C4-2B (cell line): ENCODE results near the gene SOX6.

Source experiments
- H3K27ac ChIP-seq: fragments of 450-650 bp; 2 replicates; pipeline ENCODE4 v1.5.1; 2017
- ZFX ChIP-seq: fragments of 450-650 bp; IDR thresholded peaks from 2 replicates; pipeline ENCODE4 v1.6.1; 2017
- TF ChIP-seq, protein P1 (sequence below): fragments of 450-650 bp; conservative IDR thresholded peaks from 2 replicates; pipeline ENCODE4 v1.5.1; 2017; ENCODE audit warnings: mild to moderate bottlenecking

Gene SOX6

DNA sequence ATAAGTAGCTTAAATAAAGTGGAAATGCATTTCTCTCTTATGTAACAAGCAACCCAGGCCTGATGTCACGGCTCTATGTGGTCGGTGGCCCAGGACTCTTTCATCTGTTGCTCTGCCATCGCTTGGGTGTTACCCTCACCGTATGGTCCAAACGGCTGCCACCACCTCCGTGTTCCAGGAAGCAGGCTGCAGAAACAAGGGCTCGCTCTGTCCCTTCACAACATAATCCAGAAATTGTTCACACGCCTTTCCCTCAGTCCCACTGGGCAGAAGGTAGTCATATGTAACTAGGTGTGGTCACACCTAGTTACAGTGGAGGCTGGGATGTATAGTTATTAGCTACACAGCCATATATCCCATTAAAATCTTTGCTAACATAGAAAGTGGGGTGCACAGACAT is 421.0 kb downstream of the SOX6 start:
- TF ChIP-seq, protein P1, sequence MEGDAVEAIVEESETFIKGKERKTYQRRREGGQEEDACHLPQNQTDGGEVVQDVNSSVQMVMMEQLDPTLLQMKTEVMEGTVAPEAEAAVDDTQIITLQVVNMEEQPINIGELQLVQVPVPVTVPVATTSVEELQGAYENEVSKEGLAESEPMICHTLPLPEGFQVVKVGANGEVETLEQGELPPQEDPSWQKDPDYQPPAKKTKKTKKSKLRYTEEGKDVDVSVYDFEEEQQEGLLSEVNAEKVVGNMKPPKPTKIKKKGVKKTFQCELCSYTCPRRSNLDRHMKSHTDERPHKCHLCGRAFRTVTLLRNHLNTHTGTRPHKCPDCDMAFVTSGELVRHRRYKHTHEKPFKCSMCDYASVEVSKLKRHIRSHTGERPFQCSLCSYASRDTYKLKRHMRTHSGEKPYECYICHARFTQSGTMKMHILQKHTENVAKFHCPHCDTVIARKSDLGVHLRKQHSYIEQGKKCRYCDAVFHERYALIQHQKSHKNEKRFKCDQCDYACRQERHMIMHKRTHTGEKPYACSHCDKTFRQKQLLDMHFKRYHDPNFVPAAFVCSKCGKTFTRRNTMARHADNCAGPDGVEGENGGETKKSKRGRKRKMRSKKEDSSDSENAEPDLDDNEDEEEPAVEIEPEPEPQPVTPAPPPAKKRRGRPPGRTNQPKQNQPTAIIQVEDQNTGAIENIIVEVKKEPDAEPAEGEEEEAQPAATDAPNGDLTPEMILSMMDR: no peak
- TF ChIP-seq ZFX: no peak
- no peak overlapping the region for H3K27ac ChIP-seq

DNA sequence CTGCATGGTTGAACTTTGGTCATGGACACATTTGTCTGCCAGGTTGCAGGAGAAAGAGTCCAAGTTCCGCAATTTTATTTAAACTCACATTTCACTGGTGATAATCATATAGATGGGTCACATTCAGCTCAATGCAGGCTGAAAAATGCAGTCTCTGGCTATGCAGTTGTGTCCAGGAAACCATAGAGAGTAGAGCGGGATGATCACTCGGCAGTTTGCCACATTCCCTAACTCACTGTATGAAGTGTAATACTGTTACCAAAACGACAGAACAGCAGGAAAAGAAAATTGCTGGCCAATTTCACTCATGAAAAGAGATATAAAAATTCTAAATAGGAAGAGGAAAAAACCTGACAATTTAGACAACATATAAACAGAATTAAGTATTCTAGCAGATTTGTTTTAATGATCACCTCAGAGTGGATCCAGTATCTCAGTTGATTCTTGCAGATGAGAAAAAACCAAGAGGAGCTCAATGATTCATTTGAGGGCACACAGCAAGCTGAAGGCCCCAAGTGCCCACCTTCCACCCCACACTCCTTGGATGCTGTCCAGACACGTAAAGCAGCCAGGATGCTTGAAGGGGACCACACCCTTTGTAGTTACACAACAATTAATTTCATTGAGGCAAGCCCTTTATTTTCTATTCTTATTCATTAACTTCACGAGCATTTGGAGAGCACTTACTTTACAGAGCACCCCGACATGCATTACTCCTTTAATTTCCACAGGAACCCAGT is 422.3 kb downstream of the SOX6 start:
- TF ChIP-seq ZFX: no peak
- TF ChIP-seq, protein P1: no peak
- H3K27ac ChIP-seq: no peak overlapping the region

DNA sequence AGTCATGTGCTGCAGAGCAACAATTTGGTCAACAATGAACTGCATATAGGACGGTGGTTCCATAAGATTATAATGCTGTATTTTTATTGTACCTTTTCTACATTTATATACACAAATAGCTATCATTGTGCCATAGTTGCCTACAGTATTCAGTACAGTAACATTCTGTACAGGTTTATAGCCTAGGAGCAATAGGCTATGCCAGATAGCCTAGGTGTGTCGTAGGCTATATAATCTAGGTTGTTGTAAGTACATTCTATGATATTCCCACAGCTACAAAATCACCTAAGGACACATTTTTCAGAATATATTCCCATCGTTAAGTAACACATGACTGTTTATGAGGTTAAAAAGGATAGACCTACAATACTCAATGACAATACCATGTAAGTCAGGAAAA is 423.9 kb downstream of the SOX6 start:
- H3K27ac ChIP-seq: no peak overlapping the region
- TF ChIP-seq ZFX: no peak
- TF ChIP-seq, protein P1: no peak

DNA sequence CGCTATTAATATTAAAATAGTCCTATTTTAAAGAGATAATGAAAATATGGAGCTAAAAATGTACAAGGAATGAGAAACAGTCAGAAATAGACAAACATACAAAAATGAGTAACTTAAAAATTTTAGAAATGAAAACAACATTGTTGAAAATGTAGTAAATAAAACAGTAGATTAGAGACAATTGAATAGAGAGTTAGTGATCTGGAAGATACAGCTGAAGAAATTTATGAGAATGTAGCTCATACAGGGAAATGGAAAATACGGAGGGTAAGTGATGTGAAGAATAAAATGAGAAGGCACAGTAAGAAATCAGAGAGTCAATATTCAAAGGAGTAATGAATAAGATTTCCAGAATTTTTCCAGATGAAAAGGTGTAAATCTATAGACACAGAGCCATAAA is 424.8 kb downstream of the SOX6 start:
- no peak for TF ChIP-seq ZFX
- TF ChIP-seq, protein P1: no peak
- no peak overlapping the region for H3K27ac ChIP-seq

DNA sequence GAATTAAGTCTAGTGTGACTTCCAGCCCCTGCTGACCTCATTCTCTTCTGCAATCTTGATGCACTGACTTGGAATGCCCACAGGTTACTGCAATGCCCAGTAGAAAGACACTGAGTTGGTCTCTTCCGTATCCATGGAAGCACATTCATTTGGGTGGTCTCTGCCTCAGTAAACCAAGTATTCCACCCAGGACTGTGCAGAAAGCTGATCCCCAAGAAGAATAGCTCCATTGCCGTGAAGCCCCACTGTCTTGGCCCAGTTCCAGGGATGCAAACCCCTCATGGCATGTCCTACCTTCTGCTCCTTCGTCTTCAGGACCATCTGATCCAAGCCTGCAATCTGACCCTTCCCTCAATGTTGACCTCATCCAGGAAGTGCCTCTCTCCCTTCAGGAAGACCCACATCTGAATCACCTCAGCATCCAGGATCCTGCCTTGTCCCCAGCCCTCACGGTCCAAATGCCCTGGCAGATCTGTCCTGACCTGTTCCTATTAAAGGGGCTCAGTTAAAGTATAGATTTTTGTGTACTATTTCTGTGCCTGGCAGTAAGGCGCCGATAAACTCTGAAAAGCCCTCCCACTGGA is 425.8 kb downstream of the SOX6 start:
- TF ChIP-seq, protein P1: no peak
- H3K27ac ChIP-seq: no peak overlapping the region

DNA sequence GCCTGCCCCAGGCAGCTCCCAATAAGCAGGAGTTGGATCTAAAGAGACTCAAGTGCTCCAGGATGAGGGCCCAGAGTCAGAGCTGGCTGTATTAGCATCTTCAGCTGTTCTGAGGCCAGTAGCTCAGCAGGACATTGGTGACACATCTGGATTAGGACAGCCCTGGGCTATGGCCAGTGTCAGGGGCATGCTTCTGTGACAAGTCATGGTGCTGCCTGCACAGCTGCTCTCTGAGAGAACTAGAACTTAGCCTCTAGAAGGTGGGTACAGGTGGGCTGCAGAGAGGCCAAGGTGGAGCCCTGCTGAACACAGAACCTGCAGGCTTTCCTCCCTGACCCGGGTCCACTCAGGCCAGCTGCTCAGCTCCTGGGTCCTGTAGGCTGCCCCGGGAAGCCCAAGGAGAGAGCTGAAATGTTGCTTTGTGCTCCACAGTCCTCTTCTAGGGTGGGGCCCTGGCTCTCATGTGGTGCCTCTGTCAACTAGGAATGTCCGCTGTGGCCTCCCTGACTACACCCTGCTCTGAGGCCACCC is 426.9 kb downstream of the SOX6 start:
- H3K27ac ChIP-seq: no peak overlapping the region
- no peak for TF ChIP-seq ZFX
- TF ChIP-seq, protein P1: no peak

DNA sequence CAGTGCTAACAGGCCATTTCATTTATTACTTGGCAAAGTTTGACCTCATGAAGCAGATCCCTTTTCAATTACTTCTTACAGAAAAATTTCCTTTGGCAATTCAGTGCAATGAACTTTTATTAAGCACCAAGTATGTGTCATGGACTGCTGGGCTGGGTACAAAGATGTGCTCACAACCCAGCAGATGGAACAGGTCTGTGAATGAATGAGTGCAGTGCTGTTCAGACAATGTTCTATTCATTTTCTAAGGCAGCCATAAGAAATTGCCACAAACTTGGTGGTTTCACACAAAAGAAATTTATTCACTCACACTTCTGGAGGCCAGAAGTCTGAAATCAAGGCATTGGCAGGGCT is 428.5 kb downstream of the SOX6 start:
- no peak overlapping the region for H3K27ac ChIP-seq
- TF ChIP-seq, protein P1: no peak
- TF ChIP-seq ZFX: no peak
